ENCODE measurements around the gene C1orf226. TPM values are rescaled to one million over a fixed set of nuclear protein-coding genes. Genes with fewer than 3 reads are reported as not detected.

The C1orf226 gene
- total RNA-seq, 1 donor: 0.86 TPM

- no peak for TF ChIP-seq CTCF (IDR thresholded peaks at IDR 0.05; ENCODE audit: insufficient read depth, low read depth, low read length)
- H3K4me3 ChIP-seq (ENCODE audit: low read depth, low read length): no peak overlapping the region
- no peak for DNase-seq (ENCODE audit: low read depth)
Measured at GRCh38 chr1:162385702-162386101, 4.2 kb downstream of the C1orf226 start.

- no peak for DNase-seq (ENCODE audit: low read depth)
- no peak overlapping the region for H3K4me3 ChIP-seq (ENCODE audit: low read depth, low read length)
- no peak for TF ChIP-seq CTCF (IDR thresholded peaks at IDR 0.05; ENCODE audit: insufficient read depth, low read depth, low read length)
Measured at GRCh38 chr1:162386292-162387225, 5.0 kb downstream of the C1orf226 start.

- DNase-seq (ENCODE audit: low read depth): no peak
- H3K4me3 ChIP-seq (ENCODE audit: low read depth, low read length): no peak overlapping the region
- no peak for TF ChIP-seq CTCF (IDR thresholded peaks at IDR 0.05; ENCODE audit: insufficient read depth, low read depth, low read length)
Measured at GRCh38 chr1:162387226-162388082, 5.9 kb downstream of the C1orf226 start.

- no peak overlapping the region for H3K4me3 ChIP-seq (ENCODE audit: low read depth, low read length)
- no peak for DNase-seq (ENCODE audit: low read depth)
- no peak for TF ChIP-seq CTCF (IDR thresholded peaks at IDR 0.05; ENCODE audit: insufficient read depth, low read depth, low read length)
Measured at GRCh38 chr1:162388083-162388594, 6.6 kb downstream of the C1orf226 start.

GRCh38 chr1:162388615-162389014 is 7.1 kb downstream of the C1orf226 start:
- no peak for TF ChIP-seq CTCF (IDR thresholded peaks at IDR 0.05; ENCODE audit: insufficient read depth, low read depth, low read length)
- peak; percentile 87 for DNase-seq (ENCODE audit: low read depth)
- H3K4me3 ChIP-seq (ENCODE audit: low read depth, low read length): no peak overlapping the region

- DNase-seq (ENCODE audit: low read depth): peak; percentile 92
- TF ChIP-seq CTCF (IDR thresholded peaks at IDR 0.05; ENCODE audit: insufficient read depth, low read depth, low read length): no peak
- H3K4me3 ChIP-seq (ENCODE audit: low read depth, low read length): no peak overlapping the region
Measured at GRCh38 chr1:162389021-162389818, 7.7 kb downstream of the C1orf226 start.

All from fibroblast of villous mesenchyme (primary cell).